GM04504 (cell line): ENCODE data around the gene TWIST2.

Source experiments
- DNase-seq: peaks from one replicate; pipeline ENCODE4 v3.0.0-alpha.2; 2012; ENCODE audit warnings: low read depth

The TWIST2 gene

GRCh38 chr2:238890618-238891456 lies 43.0 kb downstream of the TWIST2 start:
- no peak for DNase-seq

GRCh38 chr2:238891457-238892203 lies 43.7 kb downstream of the TWIST2 start:
- DNase-seq = no peak

DNA sequence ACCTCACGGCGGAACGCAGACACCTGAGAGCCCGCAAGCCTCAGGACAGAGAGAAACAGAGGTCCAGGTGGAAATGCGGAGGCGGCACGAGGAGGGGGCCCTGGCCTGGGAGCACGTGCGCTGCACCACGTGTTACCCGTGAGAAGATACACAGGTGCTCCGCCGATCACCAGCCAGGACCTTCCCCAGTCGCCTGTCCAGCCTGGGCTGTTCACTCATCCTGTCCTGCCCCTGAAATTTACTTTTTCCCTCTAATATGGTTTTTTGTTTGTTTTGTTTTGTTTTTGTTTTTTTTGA lies 44.3 kb downstream of the TWIST2 start:
- no peak for DNase-seq

DNA sequence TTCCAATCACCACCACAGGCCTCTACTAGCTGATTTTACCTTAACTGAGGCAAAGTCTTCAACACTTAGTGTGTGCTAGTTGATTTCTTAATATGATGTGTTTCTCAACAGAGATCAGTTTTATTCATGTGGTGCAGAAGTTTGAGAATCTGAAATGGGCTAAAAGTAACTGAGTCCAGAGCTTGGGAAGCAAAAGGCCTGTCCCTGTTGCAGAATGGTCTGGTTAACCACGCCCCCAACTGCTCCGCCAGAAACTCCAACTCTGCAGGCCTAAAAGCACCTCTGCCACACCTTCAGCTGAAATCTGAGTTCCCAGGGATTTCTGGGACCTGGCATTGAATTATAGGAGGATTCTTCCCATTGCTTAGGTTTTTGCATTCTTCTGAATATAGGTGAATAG lies 44.9 kb downstream of the TWIST2 start:
- DNase-seq = no peak

DNA sequence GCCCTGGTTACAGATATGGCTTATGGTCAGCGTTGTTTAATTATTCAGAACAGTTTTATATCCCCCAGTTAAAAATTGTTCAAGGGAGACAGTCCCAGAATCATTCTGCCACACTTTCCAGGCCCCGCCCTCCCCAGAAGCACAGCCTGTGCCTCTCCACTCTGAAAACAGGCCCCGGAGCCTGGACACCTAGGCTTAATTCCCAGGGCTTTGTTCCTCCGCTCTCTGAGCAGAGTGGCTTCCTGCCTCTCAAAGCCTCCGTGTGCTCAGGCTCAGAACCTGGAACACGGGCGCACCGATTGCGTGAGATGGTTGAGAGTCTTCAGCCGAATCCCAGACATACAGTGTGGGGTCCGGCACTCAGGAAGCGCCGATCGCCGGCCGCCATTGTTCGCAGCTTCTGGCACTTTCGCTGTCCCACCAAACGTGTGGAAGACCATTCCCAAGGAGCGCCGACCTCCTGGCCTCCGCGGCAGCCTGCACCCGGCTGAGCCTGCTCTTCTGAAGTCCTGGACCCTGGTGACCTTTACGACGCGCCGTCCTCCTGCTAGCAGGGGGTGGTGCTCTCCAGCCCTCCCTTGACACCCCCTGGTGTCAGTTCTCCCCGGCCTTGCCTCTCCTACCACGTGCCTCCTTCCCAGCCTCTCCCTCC lies 45.6 kb downstream of the TWIST2 start:
- no peak for DNase-seq

- no peak for DNase-seq
Observed at GRCh38 chr2:238894226-238894949, 46.5 kb downstream of the TWIST2 start.

- no peak for DNase-seq
Observed at GRCh38 chr2:238894950-238895298, 47.0 kb downstream of the TWIST2 start.

- no peak for DNase-seq
Observed at GRCh38 chr2:238895361-238895882, 47.5 kb downstream of the TWIST2 start.

DNA sequence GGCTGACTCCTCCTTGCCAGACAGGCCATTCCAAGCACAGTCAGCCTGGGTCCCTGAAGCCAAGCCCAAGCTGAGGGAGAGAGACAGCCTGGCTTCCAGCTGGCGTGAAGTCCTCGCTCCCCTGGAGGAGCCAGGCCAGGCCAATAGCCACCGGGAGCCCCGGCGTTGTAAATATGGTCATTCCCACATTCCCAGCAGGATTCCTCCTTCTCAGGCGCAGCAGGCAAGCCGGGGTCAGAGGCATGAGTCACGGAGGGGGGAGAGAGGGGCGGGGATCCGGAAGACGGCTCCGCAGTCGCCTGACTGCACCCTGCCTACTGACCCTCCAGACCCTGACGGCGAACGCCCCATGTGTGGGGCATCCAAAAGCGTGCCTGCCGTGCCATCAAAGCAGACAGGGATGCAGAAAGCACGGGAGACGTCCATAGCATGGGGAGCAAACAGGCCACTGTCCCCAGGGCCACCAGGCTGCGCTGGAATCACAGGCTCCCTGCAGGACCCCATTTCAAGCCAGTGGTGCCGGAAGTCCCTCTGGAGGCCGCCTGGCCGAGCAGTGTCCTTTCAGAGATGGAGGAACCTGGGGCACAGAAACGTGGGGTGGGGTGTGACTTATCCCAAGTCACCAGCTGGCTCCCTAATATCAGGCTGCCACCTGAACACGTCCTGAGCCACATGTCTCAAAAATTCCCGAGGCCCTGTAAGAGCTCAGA lies 48.2 kb downstream of the TWIST2 start:
- peak; percentile 96 for DNase-seq

- no peak for DNase-seq
Observed at GRCh38 chr2:238896641-238897040, 48.8 kb downstream of the TWIST2 start.

- no peak for DNase-seq
Observed at GRCh38 chr2:238897122-238897880, 49.4 kb downstream of the TWIST2 start.

DNA sequence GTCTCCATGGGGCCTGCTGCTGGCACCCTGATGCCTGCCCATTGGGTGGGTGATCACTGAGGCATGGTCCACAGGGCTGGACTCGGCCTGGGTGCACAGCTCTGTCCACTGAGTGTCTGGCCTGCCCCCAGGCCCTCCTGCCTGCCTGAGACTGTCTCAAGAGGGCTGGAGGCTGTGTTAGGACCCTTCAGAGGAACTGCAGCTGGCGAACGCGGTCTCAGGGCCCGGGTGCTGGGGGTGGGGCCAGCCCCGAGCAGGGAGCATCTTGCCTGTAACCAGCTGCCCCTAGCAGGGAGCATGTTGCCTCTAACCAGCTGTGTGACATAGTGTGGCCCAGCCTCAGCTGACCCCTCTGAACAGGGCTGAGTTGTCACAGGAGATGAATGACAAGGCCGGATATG lies 50.0 kb downstream of the TWIST2 start:
- DNase-seq = no peak

DNA sequence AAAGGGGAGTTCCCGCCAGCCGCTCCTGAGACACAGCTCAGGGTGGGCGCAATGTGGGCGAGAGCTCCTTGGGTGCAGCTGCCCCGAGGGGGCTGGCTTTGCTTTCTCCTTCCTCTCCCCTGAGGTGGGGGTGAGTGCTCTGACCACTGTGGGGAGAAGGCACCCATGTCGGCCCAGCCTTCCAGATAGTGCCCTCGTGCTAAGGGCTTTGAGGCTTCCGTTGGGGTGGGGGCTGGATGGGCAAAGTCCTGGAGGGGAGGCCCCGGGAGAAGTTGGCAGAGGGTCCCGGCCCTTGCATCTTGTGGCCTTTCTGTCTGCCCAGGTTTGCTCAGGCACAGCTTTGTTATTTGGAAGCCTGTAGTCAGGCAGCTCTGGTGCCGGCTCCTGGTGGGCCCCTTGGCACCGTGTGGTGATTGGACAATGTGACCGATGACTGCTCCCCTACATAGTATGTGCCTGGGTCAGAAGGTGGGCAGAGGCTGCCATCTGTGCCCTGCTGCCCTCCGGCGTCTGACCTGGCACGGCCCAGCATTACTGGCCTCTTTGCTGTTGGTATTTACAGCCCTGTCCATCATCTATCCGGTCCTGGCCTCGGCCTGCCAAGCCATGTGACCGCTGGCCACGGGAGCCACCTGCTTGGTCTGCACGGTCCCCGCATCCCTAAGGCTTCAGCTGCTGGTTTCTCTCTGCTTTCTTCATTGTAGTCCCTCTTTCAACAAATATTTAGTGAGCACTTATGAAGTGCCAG lies 50.8 kb downstream of the TWIST2 start:
- no peak for DNase-seq

GRCh38 chr2:238899386-238899785 lies 51.5 kb downstream of the TWIST2 start:
- DNase-seq = no peak

- DNase-seq = no peak
Observed at GRCh38 chr2:238900511-238900910, 52.6 kb downstream of the TWIST2 start.

DNA sequence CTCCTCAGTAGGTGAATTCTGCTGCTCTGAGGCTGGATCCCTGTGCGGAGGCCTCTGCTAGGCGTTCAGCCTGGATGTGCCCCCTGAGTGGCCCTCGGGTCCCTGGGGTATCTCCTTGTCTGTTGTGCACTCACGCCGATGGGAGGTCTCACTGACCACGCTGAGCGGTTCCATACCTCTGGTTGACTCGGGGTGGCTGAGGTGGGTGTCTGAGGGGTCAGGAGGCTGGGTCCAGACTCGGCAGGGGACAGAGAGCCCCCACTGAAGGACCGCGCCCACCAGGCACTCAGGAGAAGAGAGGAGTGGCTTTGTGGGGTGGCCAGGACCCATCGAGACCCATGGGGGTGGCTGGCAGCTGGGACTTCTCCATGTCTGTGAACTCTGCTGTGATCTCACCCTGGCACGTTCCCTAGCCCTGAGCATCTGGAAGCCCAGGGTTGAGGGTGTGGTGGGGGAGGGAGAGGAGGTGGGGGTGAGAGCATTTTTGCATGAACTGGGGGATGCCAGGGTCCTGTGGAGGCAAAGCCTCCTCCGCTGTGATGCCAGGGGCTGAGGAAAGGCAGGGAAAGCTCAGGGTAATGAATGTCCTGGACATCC lies 53.7 kb downstream of the TWIST2 start:
- DNase-seq = no peak

DNA sequence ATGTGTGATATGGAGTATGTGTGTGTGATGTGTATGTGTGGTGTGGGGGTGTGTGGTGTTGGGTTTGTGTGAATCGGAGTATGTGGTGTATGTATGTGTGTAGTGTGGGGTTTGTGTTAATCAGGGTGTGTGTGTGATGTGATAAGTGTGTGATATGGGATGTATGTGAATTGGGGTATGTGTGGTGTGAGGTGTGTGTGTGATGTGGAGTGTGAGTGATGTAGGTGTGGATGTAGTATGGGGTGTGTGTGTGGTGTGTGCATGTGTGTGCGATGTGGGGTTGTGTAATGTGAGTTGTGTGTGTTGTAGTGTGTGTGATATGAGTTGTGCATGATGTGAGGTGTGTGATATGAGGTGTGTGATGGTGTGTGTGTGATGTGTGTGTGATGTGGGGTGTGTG lies 54.4 kb downstream of the TWIST2 start:
- no peak for DNase-seq

GRCh38 chr2:238903141-238903540 lies 55.3 kb downstream of the TWIST2 start:
- no peak for DNase-seq

DNA sequence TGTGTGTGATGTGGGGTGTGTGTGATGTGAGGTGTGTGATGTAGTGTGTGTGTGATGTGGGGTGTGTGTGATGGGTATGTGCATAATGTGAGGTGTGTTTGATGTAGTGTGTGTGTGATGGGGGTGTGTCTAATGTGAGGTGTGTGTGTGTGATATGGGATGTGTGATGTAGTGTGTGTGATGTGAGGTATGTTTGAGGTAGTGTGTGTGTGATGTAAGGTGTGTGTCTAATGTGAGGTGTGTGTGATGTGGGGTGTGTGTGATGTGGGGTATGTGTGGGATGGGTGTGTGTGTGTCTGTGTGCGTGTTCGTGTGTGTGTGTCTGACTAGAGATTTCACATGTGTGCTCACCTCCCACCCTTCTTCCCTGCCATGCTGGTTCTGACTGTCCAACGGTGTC lies 56.3 kb downstream of the TWIST2 start:
- DNase-seq = no peak

- DNase-seq = no peak
Observed at GRCh38 chr2:238904716-238905115, 56.8 kb downstream of the TWIST2 start.
